Activated naive CD8-positive, alpha-beta T cell treated with anti-CD3 and anti-CD28 coated beads for 36 hours (primary cell): ENCODE results near the gene PFKL. TPM values are rescaled to one million over a fixed set of nuclear protein-coding genes. Genes with fewer than 3 reads are reported as not detected.

Experiments
- DNase-seq: peaks from one replicate; pipeline ENCODE4 v3.0.0; 2021
- H3K27ac Mint-ChIP-seq: one replicate; pipeline ENCODE4 v1.8.0; 2022; ENCODE audit warnings: mild to moderate bottlenecking, moderate library complexity, mixed read lengths
- H3K27me3 Mint-ChIP-seq: one replicate; pipeline ENCODE4 v1.8.0; 2022; ENCODE audit warnings: mild to moderate bottlenecking, mixed read lengths
- H3K36me3 Mint-ChIP-seq: one replicate; pipeline ENCODE4 v1.8.0; 2021; ENCODE audit warnings: mild to moderate bottlenecking, mixed read lengths
- H3K4me1 Mint-ChIP-seq: one replicate; pipeline ENCODE4 v1.8.0; 2021; ENCODE audit warnings: mixed read lengths
- H3K4me3 Mint-ChIP-seq: one replicate; pipeline ENCODE4 v1.8.0; 2022; ENCODE audit warnings: mild to moderate bottlenecking, moderate library complexity, mixed read lengths
- H3K9me3 Mint-ChIP-seq: one replicate; pipeline ENCODE4 v1.8.0; 2022; ENCODE audit warnings: mixed read lengths
- total RNA-seq, 2 experiments: library from RNA; stranded (reverse); gene quantifications; one replicate each; pipeline ENCODE4 v1.2.3, GENCODE V29; 2021

The PFKL gene
- total RNA-seq, result 100 to 1,000 TPM; 150 to 154 TPM

- Mint-ChIP-seq H3K9me3 (no peaks in the 10 kb centered on the region), H3K36me3 (peaks cover 3% of the 10 kb centered on the region), H3K27me3 (no peaks in the 10 kb centered on the region), H3K4me1 (peaks cover 41% of the 10 kb centered on the region), H3K27ac (peak within 1 kb of the TSS; percentile 96), H3K4me3 (peak within 1 kb of the TSS; percentile 89)
- DNase-seq, result peak; percentile 80
These were observed at the start of gene PFKL for GRCh38 chr21:44299458-44300261. TSS of gene PFKL (plus strand) at chr21:44300053. CDS start at chr21:44300106, 53 bp downstream.

GRCh38 chr21:44253832-44254710, 45.8 kb upstream of the PFKL start:
- Mint-ChIP-seq H3K4me3 (no peak overlapping the region), H3K9me3 (no peaks in the 10 kb centered on the region), H3K4me1 (no peaks in the 10 kb centered on the region), H3K27ac (no peak overlapping the region), H3K27me3 (peaks cover 11% of the 10 kb centered on the region), H3K36me3 (no peaks in the 10 kb centered on the region)
- no peak for DNase-seq

DNA sequence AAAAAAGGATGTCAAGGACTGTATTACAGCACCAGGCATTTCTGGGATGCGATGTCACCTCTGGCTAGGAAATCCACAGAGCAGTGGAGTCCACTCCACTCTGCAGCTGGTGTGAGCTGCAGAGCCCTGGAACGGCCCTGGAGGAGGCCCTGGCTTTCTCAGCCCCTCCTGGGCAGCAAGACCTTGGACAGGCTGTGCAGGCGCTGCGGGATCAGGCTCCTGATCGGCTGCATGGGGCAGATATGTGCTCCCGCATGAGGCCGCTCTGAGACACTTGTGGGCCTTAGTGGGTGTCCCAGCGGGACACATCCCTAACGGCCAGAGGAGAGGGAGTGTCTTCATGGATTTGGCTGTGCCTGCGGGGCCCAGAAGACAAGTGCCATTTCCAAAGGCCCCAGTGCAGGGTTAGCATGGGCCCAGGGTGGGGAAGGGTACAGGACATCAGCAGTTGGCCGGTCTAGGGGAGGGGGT, 44.3 kb upstream of the PFKL start:
- Mint-ChIP-seq H3K36me3 (no peaks in the 10 kb centered on the region), H3K4me3 (no peak overlapping the region), H3K27me3 (peaks cover 11% of the 10 kb centered on the region), H3K9me3 (no peaks in the 10 kb centered on the region), H3K27ac (no peak overlapping the region), H3K4me1 (no peaks in the 10 kb centered on the region)
- no peak for DNase-seq

GRCh38 chr21:44258056-44258725, 41.7 kb upstream of the PFKL start:
- Mint-ChIP-seq H3K27me3 (peaks cover 11% of the 10 kb centered on the region), H3K36me3 (no peaks in the 10 kb centered on the region), H3K27ac (no peak overlapping the region)

DNA sequence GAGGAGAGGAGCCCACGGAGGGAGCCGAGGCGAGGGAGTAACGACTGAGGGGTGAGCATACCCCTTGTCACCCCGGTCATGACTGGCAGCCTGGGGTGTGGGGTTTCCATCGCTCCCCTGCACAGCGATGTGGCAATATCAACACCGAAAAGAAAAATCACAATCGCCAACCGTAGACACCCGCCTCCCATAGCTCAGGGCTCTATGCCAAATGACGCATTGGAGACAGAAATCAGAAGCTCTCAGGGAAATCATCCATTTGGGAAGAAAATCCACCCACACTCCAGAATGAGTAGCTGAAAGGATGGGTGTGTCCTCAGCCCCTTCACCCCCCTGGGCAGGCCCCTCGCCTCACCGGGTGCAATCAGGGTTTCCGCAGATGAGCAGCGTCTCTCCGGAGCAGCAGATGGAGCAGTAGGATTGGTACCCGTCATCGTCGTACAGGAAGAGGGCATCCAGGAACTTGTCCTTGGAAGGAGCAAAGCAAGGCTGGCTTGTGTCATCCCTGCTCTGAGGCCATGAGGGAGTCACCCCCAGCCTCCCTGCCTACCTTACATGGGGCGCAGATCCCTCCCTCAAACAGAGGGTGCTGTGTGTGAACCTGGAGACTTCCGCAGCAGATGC, 40.7 kb upstream of the PFKL start:
- H3K9me3 Mint-ChIP-seq, result no peaks in the 10 kb centered on the region
- no peak for DNase-seq
- peaks cover 7% of the 10 kb centered on the region for H3K27me3 Mint-ChIP-seq
- no peaks in the 10 kb centered on the region for H3K4me1 Mint-ChIP-seq
- H3K36me3 Mint-ChIP-seq, result no peaks in the 10 kb centered on the region
- H3K27ac Mint-ChIP-seq, result no peak overlapping the region
- H3K4me3 Mint-ChIP-seq, result no peak overlapping the region

More at GRCh38 chr21:44258056-44258725, 41.7 kb upstream of the PFKL start:
- Mint-ChIP-seq H3K4me3 (no peak overlapping the region), H3K9me3 (no peaks in the 10 kb centered on the region), H3K4me1 (no peaks in the 10 kb centered on the region)
- DNase-seq, result no peak

GRCh38 chr21:44260066-44260465, 39.8 kb upstream of the PFKL start:
- H3K36me3 Mint-ChIP-seq, result no peaks in the 10 kb centered on the region
- no peaks in the 10 kb centered on the region for H3K9me3 Mint-ChIP-seq
- DNase-seq, result no peak

DNA sequence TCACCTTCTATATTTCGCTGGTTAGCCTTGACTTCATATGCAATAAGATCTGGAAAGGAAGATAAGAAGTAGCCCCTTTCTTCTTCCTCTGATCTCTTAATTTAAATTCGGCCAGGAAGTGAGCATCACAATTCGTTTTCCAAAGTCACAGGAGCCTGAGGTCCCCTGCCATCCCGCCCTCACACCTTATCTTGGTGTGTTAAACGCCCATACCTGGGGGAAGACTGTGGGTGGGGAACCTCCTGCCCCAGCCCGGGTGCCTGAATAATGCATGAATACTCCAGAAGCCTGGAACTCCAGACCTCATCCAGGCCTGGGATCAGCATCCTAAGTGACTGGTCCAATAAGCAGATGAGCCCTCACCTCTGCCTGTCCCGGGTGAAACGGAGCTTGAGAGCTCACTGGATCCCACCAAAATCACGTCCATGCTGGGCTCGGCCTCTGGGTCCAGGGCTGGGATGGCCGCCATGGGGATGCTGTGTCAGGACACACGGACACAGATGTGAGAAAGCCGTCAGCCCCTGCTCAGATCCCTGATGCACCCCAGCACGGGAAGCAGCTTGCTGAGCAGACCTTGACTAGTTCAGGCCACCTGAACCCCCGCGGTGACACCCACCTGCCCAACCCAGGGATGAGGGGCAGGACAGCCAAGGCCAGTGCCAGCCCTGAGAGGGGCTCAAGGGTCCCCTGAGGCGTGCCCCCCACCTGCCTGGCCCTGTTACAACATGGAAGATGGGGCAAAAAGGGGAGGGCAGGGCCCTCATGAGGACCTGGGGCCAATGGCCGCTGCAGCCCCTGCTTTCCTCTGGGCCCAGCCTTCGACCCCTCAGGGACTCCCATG, 38.8 kb upstream of the PFKL start:
- H3K4me1 Mint-ChIP-seq, result no peaks in the 10 kb centered on the region
- H3K4me3 Mint-ChIP-seq, result no peak overlapping the region
- no peak overlapping the region for H3K27ac Mint-ChIP-seq
- no peaks in the 10 kb centered on the region for H3K9me3 Mint-ChIP-seq
- no peaks in the 10 kb centered on the region for H3K27me3 Mint-ChIP-seq
- no peak for DNase-seq
- H3K36me3 Mint-ChIP-seq, result no peaks in the 10 kb centered on the region

More at GRCh38 chr21:44260066-44260465, 39.8 kb upstream of the PFKL start:
- Mint-ChIP-seq H3K27me3 (peaks cover under 1% of the 10 kb centered on the region), H3K4me3 (no peak overlapping the region), H3K27ac (no peak overlapping the region), H3K4me1 (no peaks in the 10 kb centered on the region)

GRCh38 chr21:44261675-44262295, 38.1 kb upstream of the PFKL start, which contains the start of gene DNMT3L:
TSS of gene DNMT3L (minus strand) at chr21:44261897. CDS start at chr21:44261259, 638 bp downstream.
- Mint-ChIP-seq H3K27ac (no peak within 1 kb of the TSS), H3K4me3 (no peak within 1 kb of the TSS), H3K9me3 (no peaks in the 10 kb centered on the region), H3K27me3 (no peaks in the 10 kb centered on the region), H3K36me3 (no peaks in the 10 kb centered on the region), H3K4me1 (no peaks in the 10 kb centered on the region)
- no peak for DNase-seq

DNA sequence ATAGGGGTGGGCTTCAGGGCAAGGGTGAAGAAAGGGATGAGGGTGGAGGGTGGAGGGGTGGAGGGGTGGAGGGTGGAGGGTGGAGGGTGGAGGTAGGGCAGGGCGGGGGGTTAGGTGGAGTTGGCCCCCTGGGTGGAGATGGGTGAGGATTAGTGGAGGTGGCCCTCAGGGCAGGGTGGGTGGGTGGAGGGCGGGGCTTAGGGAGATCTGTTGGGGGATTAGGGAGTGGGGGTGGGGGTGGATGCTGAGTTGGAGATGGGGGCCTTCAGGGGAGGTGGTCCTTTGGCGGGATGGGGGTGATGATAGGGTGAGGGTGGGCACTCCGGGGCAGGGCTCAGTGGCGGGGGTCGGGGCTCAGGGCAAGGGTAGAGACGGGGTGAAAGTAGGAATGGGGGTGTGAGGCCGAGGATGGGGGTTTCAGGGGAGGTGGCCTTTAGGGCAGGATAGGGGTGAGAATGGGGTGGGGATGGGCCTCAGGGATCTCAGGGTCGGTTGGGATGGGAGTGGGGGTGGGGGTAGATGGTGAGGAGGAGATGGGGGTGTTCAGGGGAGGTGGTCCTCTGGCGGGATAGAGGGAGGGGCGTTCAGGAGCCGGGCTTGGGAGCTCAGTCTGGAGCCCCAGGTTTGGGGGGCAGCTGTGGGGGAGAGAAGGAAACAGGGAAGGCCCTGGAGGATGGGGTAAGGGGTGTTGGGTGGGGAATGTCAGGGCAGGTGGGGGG, 37.4 kb upstream of the PFKL start:
- Mint-ChIP-seq H3K9me3 (no peaks in the 10 kb centered on the region), H3K27ac (no peak overlapping the region), H3K4me1 (no peaks in the 10 kb centered on the region), H3K27me3 (no peaks in the 10 kb centered on the region), H3K36me3 (no peaks in the 10 kb centered on the region), H3K4me3 (no peak overlapping the region)
- DNase-seq, result no peak

- no peak for DNase-seq
These were observed 36.6 kb upstream of the PFKL start for GRCh38 chr21:44263221-44263760.

DNA sequence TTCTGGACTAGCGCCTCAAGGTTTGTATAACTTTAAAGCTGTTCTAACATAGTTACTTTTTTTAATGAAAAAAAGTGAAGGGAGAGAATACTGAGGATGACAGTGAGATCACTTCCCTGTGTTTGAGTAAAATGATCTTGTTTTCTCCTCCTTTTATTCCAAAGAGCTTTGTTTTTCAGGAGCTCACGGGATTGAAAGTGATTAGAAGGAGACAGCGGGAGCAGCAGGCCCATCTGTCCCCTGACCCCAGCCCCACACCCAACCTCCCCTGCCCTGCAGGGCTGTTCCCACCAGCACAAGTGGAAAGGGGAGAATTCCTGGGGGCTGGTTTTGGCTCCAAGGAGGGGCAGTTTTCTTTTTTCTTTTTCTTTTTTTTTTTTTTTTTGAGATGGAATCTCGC, 36.1 kb upstream of the PFKL start:
- no peak for DNase-seq
- Mint-ChIP-seq H3K27me3 (no peaks in the 10 kb centered on the region), H3K4me1 (no peaks in the 10 kb centered on the region), H3K27ac (no peak overlapping the region), H3K36me3 (no peaks in the 10 kb centered on the region), H3K4me3 (no peak overlapping the region), H3K9me3 (no peaks in the 10 kb centered on the region)

More at GRCh38 chr21:44263221-44263760, 36.6 kb upstream of the PFKL start:
- Mint-ChIP-seq H3K27ac (no peak overlapping the region), H3K4me1 (no peaks in the 10 kb centered on the region), H3K36me3 (no peaks in the 10 kb centered on the region), H3K9me3 (no peaks in the 10 kb centered on the region), H3K27me3 (no peaks in the 10 kb centered on the region), H3K4me3 (no peak overlapping the region)

GRCh38 chr21:44265734-44266270, 34.1 kb upstream of the PFKL start:
- no peaks in the 10 kb centered on the region for H3K36me3 Mint-ChIP-seq

More at GRCh38 chr21:44265734-44266270, 34.1 kb upstream of the PFKL start:
- Mint-ChIP-seq H3K9me3 (no peaks in the 10 kb centered on the region), H3K27me3 (no peaks in the 10 kb centered on the region), H3K27ac (no peak overlapping the region), H3K4me3 (no peak overlapping the region), H3K4me1 (no peaks in the 10 kb centered on the region)
- no peak for DNase-seq
